NCI-H446 (cell line): Measurements from ENCODE around the gene MCTP1.

ENCODE experiments used
- DNase-seq, 2 experiments: peaks; one replicate each; lab custom pipeline; 2025; lab: John Stamatoyannopoulos, UW

The MCTP1 gene

DNA sequence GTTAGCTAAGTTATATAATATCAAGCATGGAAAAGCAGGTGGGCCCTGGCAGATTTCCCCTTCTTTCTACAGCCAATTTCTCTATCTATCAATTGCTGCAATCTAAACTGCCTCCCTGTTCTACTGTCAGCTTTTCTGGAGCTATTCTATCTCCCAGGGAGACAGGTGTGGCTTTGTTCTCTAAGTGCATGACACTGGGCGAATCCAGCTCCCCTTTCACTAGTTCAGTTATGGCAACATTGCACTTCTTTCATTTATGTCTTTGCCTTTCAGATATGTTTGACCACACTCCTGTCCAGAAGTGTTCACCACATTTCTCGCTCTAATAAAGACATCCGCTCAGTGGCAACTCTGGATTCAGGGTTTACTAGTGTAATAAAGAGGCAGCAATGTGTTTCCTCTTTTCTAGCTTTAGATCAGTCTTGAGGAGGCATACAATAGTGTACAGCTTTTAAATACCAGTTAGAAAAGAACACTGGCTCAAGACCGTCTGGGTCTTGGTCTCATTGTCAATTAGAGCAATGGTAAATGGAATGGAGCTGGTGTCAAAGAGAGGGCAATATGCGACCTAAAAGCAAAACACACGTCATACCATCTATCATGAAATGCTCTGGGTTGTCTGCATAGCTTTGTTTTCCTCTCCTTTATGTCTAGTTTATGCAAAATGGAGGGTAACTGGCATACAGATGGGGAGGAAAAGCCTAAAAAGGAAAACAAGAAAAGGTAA is 469.4 kb downstream of the MCTP1 start:
- no peak for DNase-seq

DNA sequence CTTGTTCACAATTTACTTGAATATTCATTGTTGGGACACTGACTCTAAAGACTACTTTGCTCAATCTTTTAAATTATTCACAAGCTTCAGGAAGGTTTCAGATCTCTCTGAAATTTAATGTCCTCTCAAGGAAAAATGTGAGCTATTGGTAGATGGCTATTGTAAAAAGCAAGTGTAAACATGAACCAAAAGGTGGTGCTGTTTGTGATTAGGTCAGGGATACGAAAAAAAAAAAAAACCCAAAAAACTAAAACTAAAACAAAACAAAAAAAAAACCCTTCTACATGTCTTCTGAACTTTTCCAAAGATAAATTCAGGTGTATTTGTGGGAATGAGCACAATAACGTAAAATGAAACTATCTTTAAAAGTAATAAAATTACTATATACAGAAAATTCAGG is 472.7 kb downstream of the MCTP1 start:
- DNase-seq: no peak

DNA sequence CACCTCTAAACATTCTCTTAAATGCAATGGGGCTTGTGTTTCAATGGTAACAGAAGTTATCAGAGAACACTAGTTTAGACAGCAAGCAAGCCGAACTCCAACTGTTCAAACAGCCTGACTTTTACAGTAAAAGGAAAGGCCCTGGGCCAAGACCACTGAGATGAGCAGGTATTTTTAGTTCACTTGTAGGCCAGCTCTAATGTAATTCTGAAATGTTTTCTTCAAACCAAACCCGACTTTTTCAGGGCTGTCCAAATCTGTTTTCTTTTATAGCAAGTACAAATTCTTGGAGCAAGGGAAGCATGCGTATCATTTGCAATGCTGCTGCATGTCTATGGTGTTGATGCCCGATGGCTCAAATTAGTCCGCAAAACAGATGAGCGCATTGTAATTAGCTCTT is 473.6 kb downstream of the MCTP1 start:
- DNase-seq: no peak

DNA sequence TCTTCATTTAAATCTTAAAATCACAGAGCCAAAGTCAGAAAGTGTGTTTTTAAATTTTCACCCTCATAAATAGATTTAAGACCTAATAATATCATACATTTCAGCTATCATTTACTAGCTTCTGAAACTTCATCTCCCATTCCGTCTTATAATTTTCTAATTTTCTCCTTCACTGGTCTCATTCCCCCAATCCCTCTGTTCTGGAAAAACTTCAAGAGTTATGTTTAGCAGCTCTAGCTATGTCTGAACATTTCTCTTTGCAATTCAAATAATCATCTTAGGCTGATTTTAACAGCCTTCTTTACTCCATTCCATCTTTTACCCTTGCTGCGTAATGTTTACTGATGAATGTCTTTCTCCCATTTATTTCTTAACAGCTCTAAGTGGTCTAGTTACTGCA is 474.0 kb downstream of the MCTP1 start:
- no peak for DNase-seq

DNA sequence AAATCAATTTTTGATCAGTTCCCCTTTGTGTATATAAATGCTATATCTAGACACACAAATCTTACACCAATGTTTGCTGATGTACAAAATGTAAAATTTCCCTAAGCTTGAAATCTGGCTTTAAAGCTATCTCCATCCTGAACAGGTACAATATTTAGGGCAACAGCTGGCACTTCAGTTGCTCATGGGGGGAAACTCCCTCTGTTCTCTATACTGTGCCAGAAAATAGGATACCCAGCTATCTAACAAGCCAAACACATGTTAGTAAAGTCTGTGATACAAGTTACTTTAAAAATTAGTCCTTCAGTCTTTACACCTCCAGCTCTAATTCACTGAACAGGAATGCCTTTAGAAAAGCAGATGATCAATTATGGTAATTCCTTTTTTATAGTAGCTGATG is 474.6 kb downstream of the MCTP1 start:
- DNase-seq: peak in 1 of 2 experiments; percentile 26

DNA sequence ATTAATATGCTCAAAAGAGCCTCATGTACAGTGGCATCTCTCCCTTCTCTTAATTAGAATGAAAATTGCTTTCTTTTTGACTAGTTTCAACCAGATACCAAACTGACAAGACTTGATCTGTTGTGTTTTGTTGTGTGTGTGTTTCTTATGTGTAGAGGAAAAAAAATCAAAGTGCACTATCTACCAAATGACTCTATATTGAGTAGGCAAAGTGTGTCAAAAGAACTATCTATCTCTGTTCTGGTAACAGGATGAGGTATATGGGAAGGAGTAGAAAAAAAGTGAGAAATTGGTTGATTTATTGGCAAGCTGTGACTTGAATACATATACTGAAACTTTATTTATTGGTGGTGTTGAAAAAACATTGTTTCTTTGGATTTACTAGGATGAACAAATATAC is 476.4 kb downstream of the MCTP1 start:
- no peak for DNase-seq

DNA sequence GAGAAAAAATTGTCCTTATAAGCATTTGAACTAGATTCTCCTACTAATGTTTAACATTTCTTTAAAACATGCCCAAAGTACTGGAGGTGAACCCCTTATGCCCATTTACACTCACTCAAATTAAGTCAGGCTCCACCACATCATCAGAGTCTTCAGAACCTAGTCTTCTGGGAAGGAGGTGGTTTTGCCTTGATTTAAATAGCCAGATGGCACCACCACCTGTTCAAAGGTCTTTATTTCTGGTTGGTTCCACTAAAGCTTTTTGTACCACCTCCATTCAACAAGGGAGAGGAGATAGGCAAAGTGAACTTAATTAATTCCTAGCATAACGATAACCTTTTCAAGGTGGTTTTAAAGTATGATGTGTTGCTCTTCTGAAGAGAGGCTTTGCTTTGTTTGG is 476.9 kb downstream of the MCTP1 start:
- DNase-seq: peak in 1 of 2 experiments; percentile 16

DNA sequence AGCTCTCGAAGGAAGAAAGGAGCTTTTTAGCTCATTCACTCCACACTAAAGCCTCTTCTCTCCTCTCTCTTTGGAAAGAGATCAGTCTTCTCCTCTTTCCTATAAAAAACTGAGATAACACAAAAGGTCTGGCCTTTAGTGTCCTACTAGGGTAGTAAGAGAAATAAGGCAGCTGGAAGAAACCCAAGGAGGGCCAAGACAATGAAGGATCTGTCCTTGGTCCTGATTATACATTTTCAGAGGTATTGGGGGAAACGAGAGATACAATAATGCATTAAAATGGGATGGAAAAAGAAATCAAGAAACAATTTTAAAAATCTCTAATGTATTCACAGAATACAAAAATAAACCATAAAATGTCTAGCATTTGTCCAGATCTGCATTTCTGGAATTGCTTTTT is 482.4 kb downstream of the MCTP1 start:
- DNase-seq: no peak

DNA sequence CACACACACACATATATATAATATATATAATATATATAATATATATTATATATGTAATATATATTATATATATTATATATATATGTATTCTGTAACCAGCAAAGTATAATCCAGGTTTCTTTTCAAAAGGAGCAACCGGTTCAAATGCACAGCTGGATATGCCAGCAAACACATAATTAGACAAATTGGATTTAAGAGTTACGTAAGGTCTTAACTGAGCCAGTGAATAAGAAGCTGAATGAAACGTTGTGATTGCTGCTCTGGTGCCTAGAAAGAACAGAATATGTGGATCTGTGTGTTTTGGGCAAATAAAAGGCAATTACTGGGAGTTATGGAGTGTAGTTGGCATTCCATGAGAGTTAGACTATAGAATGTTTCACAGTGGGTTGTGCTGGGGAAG is 488.3 kb downstream of the MCTP1 start:
- no peak for DNase-seq

DNA sequence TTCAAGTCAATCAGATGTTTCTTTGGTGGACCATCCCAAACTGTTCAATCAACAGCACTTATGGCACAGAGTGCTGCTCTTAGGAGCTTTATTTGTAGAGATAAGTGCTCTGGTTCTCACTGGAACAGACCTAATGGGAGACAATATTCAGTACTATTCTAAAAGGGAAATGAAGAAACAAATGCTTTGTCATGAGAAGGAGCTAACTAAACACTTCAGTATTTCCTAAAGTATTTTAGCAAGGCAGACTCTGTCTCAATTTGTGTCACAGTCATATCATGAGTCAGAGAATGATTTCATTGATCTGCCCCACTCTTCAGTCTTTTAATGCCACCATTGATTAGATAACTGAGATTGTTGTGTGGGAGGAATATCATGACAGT is 491.1 kb downstream of the MCTP1 start:
- DNase-seq: no peak

DNA sequence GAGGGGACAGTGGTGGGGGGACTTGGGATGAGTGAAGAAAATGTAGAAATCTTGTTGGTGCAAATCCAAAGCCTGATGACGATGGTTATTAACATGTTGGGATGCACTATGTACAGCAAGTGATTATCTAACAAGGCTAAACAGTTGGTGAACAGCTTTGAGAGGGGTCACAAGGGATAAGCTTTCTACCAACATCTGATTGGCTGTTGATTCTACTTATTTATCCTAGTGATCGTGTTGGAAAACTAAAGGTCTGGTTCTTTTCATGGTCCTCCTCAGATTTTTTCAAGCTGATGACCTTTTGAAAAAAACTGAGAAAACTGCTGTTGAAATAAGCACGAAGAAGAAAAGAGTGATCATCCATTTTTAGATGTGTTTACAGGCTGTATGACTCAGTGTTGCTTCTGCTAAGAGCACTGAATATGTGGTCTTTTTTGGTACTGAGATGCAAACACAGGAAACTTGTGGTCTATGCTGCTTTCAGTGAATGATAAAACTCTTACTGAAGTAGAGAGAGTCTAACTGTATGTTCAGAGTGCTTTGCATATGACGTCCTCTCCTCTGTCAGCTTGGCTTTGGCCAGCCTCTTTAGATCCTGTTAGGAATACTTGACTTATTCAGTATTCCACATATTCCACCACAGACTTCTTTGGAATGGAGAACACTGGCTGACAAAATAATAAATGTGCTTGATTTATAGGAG is 491.6 kb downstream of the MCTP1 start:
- no peak for DNase-seq

DNA sequence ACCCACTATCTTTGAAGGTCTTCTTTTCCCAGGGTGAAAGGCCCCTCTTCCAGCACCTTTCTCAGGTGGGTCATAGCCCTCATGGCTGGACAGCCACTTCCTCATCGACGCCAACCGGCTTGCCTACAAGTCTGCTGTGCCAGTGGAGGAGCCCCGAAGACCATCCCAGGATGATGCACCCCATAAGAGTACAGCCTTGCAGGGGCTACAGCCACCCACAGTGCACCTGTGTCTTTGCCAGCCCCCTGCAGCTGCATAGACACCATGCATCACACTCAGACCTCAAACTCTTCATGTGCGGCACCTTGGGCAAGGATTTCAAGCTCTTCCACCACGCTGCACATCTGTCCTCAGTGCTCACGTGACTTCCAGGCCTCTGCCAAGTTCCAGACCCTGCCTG is 493.1 kb downstream of the MCTP1 start:
- no peak for DNase-seq

DNA sequence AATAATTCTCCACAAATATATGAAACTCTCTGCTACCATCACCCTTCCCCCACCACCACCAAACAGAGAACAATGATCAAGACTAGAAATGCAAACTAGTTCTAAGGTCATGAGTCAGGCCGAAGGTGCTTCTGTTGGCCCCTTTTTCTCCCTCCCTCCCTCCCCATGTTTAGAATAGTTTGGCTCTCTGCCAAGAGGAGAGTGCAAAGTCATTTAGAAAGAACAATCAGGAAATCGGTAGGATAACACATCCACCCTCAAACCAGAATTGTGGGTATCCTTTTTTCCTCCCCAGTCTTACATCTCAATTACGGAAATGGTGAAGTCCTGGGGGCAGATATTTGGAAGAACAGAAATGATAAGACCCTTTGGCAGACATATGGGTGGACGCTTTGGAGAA is 496.4 kb downstream of the MCTP1 start:
- DNase-seq: no peak

DNA sequence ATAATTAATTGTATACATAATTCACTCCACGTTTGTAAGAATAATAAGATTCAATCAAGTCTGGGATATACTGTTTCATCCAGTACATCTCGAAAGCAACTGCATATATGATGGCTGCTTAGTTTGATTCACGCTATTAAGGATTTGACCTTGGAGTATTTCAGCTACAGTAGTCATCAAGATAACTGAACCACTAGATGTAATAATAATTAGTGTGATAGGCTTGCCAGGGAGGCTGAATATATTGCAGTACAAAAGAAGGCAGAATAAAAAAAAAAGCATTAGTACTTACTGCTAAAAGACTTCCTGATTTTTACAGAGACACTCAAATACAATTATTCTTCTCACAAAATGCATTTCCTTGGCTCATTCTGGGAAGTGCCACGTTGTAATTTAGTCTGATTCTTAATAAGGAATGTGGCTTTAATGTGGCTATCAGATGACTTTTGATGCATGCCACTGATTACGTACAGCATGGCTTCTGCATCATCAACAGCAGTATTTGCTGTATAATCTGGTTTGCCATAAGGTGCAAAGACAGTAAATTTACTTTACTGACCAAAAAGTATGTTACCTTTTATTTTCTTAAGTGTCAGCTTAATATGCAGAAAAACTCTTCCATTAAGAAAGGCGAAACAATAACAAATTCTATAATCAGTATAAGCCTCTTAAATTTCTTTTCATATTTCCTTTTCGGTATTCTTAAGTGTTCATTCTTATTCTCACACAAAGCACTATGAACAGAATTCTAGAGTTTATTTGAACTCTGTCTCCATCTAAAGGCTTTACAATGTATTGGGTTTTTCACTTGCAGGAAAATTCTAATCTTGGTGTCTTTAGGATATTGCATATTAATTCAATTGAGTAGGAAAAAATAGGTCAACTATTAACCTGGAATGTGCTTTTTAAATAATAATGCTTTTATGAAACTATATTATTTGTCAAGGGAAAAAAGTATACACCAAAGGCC is 500.1 kb downstream of the MCTP1 start:
- no peak for DNase-seq

DNA sequence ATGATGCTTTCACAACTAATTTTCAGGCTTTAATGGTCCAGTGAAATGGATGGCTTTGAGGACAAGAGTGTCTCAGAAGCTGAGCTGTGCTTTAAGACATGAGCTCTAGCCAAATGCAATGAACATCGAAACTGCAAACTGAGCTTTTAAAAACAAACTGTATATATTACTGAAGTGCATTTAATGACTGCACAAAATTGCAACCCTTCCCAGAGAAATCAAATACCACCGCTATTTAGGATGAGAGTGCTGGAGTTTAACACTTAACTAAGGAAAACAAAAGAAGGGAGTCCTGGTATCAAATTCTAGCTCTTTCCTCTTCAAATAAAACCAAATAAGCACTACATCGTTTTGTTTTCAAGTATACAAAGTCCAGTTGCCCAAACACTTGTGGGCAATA is 502.5 kb downstream of the MCTP1 start:
- no peak for DNase-seq

DNA sequence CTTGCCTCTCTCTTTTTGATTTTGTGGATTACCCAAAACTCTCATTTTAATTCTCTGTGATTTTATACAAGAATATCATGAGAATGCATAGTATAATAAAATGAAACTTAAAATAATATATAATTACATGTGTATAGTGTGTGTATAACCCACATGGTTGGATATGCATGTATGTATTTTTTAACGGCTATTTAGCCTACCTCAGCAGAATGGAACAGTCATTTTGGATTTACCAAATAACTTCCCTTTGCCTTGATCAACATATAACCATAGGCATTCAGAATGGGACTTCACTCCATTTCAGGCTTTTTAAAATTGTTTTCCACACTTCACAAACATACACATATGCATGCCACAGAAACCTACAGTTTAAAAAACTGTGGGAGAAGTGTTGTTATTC is 505.2 kb downstream of the MCTP1 start:
- DNase-seq: no peak

DNA sequence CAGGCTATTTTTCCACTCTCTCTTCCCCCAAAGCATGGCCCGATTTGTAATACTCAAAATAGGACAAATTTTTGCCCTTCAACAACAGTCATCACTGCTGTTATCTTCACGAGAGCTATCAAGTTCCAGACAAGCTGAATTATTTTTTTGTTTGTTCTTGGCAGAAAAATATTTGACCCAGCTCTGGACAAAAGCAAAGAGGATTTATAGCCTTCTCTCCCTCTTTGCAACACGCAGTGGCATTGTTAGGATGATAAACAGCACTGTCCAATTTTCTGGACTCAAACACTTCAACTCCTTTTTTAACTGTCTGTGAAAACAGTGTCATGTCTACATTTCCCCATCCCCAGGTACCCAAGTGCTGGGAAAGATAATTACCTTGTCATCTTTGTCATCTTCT is 506.2 kb downstream of the MCTP1 start:
- DNase-seq: no peak

DNA sequence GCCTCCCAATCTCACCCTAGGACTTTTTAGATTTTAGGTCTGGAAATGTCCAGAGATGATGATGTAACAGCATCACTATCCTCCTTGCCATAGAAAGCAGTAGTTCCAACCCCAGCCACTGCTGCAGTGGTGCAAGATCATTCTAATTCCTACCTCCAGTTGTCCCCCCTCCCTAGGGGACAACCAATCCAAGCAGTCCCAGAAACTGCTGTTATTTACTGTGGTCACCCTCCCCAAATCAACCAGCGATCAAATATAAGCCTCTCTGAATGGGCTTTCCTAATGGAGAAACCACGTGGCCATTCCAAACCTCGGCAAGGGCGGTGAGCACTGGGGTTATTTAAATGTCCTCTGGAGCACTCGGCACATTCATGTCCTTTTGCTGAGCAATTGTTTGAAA is 506.6 kb downstream of the MCTP1 start:
- DNase-seq: no peak

DNA sequence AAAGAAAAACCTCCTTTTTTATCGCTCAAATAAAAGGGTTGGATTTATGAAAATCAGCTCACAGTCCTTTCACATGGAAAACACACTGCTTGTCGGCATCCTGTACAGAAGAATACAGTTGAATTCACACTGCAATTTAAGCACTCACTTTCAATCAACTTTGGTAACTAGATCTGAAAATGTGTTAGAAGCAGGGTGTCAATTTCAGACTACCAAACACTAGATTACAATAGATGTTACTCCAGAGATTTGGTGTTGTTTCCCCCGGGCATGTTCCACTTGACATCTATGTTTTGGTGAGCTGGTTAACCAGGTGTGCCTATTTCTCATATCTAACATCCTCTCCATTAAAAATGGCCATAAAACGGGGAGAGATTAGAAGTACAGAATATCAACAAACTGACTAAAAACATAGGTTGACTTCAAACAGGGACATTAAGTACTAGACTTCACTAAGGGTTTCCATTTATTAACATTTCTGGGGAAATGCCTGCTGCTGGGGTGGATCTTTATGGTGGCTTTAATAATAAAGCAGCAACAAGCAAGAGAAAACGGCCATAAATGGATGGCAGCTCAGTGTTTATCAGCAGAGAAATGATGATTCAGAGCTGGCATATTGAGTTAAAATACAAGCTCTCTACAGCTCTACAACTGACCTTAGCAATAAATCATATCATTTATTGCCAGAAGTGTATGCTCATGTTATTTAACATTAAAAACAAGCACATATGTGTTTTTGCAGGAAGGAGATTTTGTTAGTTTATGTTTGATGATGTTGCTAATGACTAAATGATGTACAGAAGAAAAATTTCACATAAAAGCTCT is 507.6 kb downstream of the MCTP1 start:
- DNase-seq: no peak

DNA sequence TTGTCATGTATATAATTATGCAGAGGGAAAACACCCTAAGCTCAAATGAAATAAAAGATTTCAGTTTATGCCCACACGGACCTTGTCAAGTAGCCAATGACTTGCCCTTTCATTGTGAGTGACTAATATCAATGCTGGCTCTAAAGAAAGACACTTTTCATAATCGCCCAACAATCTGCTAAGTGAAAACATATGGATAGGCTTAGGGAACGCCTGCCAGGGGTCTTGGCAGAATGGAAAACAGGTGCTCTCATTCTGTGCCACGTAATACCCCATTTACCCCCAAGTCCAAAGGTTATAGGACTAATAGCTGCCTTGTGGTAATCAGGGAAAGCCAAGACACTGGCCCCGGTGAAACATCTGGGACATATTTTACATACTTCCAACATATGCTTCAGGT is 508.7 kb downstream of the MCTP1 start:
- peak in 1 of 2 experiments; percentile 53 for DNase-seq

DNA sequence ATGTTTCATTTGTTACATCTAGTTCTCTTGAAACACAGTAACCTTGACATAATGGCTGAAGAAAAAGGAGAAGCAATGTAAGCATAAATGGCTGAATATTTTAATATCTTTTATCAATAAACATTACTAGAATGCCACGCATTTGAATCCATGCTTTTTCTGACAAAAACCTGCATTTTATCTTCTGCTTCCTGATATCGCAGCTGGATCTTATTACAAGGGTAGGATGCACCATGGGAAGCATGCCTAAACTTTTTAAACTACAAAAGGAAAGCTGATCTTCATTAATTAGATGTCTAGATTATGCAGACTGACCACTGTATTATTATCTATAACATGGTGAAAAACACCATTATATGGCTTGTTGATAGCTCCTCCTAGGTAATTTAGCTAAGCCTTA is 509.8 kb downstream of the MCTP1 start:
- DNase-seq: no peak

DNA sequence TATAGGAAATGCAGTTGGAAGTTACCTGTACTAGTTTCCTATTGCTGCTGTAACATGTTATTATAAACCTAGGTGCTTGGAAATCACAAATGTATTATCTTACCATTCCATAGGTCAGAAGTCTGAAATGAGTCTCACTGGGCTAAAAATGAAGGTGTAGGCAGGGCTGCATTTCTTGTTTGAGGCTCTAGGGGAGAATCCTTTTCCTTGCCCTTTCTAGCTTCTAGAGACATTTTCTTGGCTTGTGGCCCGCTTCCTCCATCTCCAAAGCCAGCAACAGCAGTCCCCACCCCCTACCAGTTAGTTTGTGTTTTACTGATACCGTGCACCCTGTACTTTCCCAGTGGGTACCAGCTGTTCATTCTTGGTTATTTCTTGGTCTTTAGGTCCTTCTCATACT is 513.2 kb downstream of the MCTP1 start:
- peak in 1 of 2 experiments; percentile 43 for DNase-seq
